ENCODE results near the gene NTNG1.

- TF ChIP-seq, protein P1, sequence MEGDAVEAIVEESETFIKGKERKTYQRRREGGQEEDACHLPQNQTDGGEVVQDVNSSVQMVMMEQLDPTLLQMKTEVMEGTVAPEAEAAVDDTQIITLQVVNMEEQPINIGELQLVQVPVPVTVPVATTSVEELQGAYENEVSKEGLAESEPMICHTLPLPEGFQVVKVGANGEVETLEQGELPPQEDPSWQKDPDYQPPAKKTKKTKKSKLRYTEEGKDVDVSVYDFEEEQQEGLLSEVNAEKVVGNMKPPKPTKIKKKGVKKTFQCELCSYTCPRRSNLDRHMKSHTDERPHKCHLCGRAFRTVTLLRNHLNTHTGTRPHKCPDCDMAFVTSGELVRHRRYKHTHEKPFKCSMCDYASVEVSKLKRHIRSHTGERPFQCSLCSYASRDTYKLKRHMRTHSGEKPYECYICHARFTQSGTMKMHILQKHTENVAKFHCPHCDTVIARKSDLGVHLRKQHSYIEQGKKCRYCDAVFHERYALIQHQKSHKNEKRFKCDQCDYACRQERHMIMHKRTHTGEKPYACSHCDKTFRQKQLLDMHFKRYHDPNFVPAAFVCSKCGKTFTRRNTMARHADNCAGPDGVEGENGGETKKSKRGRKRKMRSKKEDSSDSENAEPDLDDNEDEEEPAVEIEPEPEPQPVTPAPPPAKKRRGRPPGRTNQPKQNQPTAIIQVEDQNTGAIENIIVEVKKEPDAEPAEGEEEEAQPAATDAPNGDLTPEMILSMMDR (IDR thresholded peaks at IDR 0.05): no peak
- TF ChIP-seq POLR2A (IDR thresholded peaks at IDR 0.05): no peak
These were observed 1.8 kb downstream of the NTNG1 start for GRCh38 chr1:107142666-107143065.

Measured in esophagus squamous epithelium (tissue), 4 donors.